Muscle of back (tissue), 11 donors: ENCODE measurements around the gene ABCA1. TPM values are rescaled to one million over a fixed set of nuclear protein-coding genes. Genes with fewer than 3 reads are reported as not detected.
"Not testable (repeated sequence)": the region's sequence is repeated elsewhere in the genome, so short reads cannot be mapped to it uniquely, and the experiment has no call there.

ENCODE experiments used
- DNase-seq, 3 donors: peaks; one replicate each; pipeline versions ENCODE4 v3.0.0 to v3.0.0-alpha.2; 2013
- polyA plus RNA-seq, 10 donors: library from polyadenylated mRNA; unstranded; fragments of 120-200 nt; gene quantifications; one replicate each; pipeline ENCODE4 v1.2.1, GENCODE V29; 2013; ENCODE audit not compliant: insufficient read length in 10 of 10

The ABCA1 gene
- polyA plus RNA-seq, 10 donors, result 4.4 to 7.2 (median 6.0) TPM

- no peak for DNase-seq
Measured at GRCh38 chr9:104795857-104796256, 132.1 kb downstream of the ABCA1 start.

- DNase-seq, result no peak
Measured at GRCh38 chr9:104795082-104795481, 132.9 kb downstream of the ABCA1 start.

GRCh38 chr9:104794070-104794469, 133.9 kb downstream of the ABCA1 start:
- no peak for DNase-seq

GRCh38 chr9:104788251-104788650, 139.7 kb downstream of the ABCA1 start:
- no peak for DNase-seq

- no peak for DNase-seq
Measured at GRCh38 chr9:104787306-104788015, 140.5 kb downstream of the ABCA1 start.

GRCh38 chr9:104786293-104786692, 141.7 kb downstream of the ABCA1 start:
- no peak for DNase-seq

GRCh38 chr9:104784098-104784497, 143.9 kb downstream of the ABCA1 start:
- DNase-seq, result no peak

- no peak for DNase-seq
Measured at GRCh38 chr9:104783588-104783987, 144.4 kb downstream of the ABCA1 start.

- DNase-seq, result peak in 2 of 3 donors; percentile 28 to 53
Measured at GRCh38 chr9:104780796-104781395, 147.1 kb downstream of the ABCA1 start.

- DNase-seq, result no peak
Measured at GRCh38 chr9:104779946-104780535, 147.9 kb downstream of the ABCA1 start.

- DNase-seq, result no peak
Measured at GRCh38 chr9:104779334-104779733, 148.6 kb downstream of the ABCA1 start.

GRCh38 chr9:104778802-104779201, 149.2 kb downstream of the ABCA1 start:
- no peak for DNase-seq

- no peak for DNase-seq
Measured at GRCh38 chr9:104776797-104777196, 151.2 kb downstream of the ABCA1 start.

- DNase-seq, result no peak
Measured at GRCh38 chr9:104775976-104776375, 152.0 kb downstream of the ABCA1 start.

GRCh38 chr9:104775574-104775936, 152.4 kb downstream of the ABCA1 start:
- no peak for DNase-seq

- DNase-seq, result peak in 1 of 3 donors; percentile 38
Measured at GRCh38 chr9:104774831-104775573, 153.0 kb downstream of the ABCA1 start.

- no peak for DNase-seq
Measured at GRCh38 chr9:104774132-104774531, 153.8 kb downstream of the ABCA1 start.

- peak in 1 of 3 donors; percentile 31 for DNase-seq
Measured at GRCh38 chr9:104772714-104773510, 155.0 kb downstream of the ABCA1 start.

- DNase-seq, result no peak
Measured at GRCh38 chr9:104769655-104770054, 158.3 kb downstream of the ABCA1 start.

- DNase-seq, result not testable (repeated sequence)
Measured at GRCh38 chr9:104769029-104769428, 158.9 kb downstream of the ABCA1 start.

- DNase-seq, result no peak
Measured at GRCh38 chr9:104767507-104767906, 160.4 kb downstream of the ABCA1 start.

- DNase-seq, result no peak
Measured at GRCh38 chr9:104766025-104766424, 161.9 kb downstream of the ABCA1 start.
